MG63 (cell line): ENCODE measurements around the gene GTPBP3. TPM values are rescaled to one million over a fixed set of nuclear protein-coding genes. Genes with fewer than 3 reads are reported as not detected.
A peak's percentile ranks its signal among the peaks of the same experiment; 100 is the strongest.

Experiments used
- DNase-seq: peaks from one replicate; pipeline ENCODE4 v3.0.0-alpha.2; 2020
- H3K27me3 ChIP-seq: fragments of 250-450 bp; sonication (Bioruptor Pico); 2 replicates; pipeline ENCODE4 v1.5.1; 2020; ENCODE audit warnings: mild to moderate bottlenecking, moderate library complexity
- H3K36me3 ChIP-seq: fragments of 250-450 bp; sonication (Bioruptor Pico); 2 replicates; pipeline ENCODE4 v1.5.1; 2020; ENCODE audit warnings: mild to moderate bottlenecking, moderate library complexity
- H3K4me3 ChIP-seq: fragments of 250-450 bp; sonication (Bioruptor Pico); 2 replicates; pipeline ENCODE4 v1.5.1; 2020; ENCODE audit warnings: mild to moderate bottlenecking, moderate library complexity
- H3K9me3 ChIP-seq: fragments of 250-450 bp; sonication (Bioruptor Pico); 2 replicates; pipeline ENCODE4 v1.5.1; 2020; ENCODE audit warnings: mild to moderate bottlenecking, moderate library complexity
- total RNA-seq: library from RNA; depleted of rRNA; stranded (reverse); fragments of >200 nt; shearing (Covaris generic); gene quantifications from 2 replicates; pipeline ENCODE4 v1.2.3, GENCODE V29; 2014; ENCODE audit warnings: low replicate concordance

Gene GTPBP3
- total RNA-seq, 1 experiment from 2014 or later = 25.7 TPM

- DNase-seq = no peak
- peak overlapping the region; percentile 80 for H3K4me3 ChIP-seq
- H3K9me3 ChIP-seq = no peaks in the 10 kb centered on the region
- no peaks in the 10 kb centered on the region for H3K27me3 ChIP-seq
- no peaks in the 10 kb centered on the region; the same call in 1 of the 2 replicates for H3K36me3 ChIP-seq
These were observed 32.2 kb upstream of the GTPBP3 start for GRCh38 chr19:17305216-17305516.

GRCh38 chr19:17305517-17306284 is 31.7 kb upstream of the GTPBP3 start, which contains the start of gene MRPL34:
TSS of gene MRPL34 (plus strand) at chr19:17305872. CDS start at chr19:17305893, 21 bp downstream.
- Histone ChIP-seq H3K27me3 (no peaks in the 10 kb centered on the region), H3K36me3 (peaks cover 3% of the 10 kb centered on the region; the same call in 1 of the 2 replicates), H3K4me3 (peak within 1 kb of the TSS; percentile 80), H3K9me3 (no peaks in the 10 kb centered on the region)
- DNase-seq = peak; percentile 100

GRCh38 chr19:17306285-17306714 is 31.1 kb upstream of the GTPBP3 start:
- Histone ChIP-seq H3K36me3 (peaks cover 9% of the 10 kb centered on the region), H3K27me3 (no peaks in the 10 kb centered on the region), H3K4me3 (peak overlapping the region; percentile 80), H3K9me3 (no peaks in the 10 kb centered on the region)
- no peak for DNase-seq

- H3K36me3 ChIP-seq = peaks cover 18% of the 10 kb centered on the region
- no peak overlapping the region for H3K4me3 ChIP-seq
- no peaks in the 10 kb centered on the region for H3K9me3 ChIP-seq
- no peaks in the 10 kb centered on the region for H3K27me3 ChIP-seq
- DNase-seq = no peak
These were observed 29.4 kb upstream of the GTPBP3 start for GRCh38 chr19:17307876-17308377.

GRCh38 chr19:17309198-17309964 is 28.0 kb upstream of the GTPBP3 start, which contains the start of gene DDA1:
TSS of gene DDA1 (plus strand) at chr19:17309563. CDS start at chr19:17309655, 92 bp downstream.
- H3K4me3 ChIP-seq = peak within 1 kb of the TSS; percentile 77
- no peaks in the 10 kb centered on the region for H3K9me3 ChIP-seq
- no peaks in the 10 kb centered on the region for H3K27me3 ChIP-seq
- DNase-seq = peak; percentile 100
- H3K36me3 ChIP-seq = peaks cover 27% of the 10 kb centered on the region

- peak overlapping the region; percentile 77 for H3K4me3 ChIP-seq
- DNase-seq = no peak
- no peaks in the 10 kb centered on the region for H3K9me3 ChIP-seq
- H3K27me3 ChIP-seq = no peaks in the 10 kb centered on the region
- peaks cover 32% of the 10 kb centered on the region for H3K36me3 ChIP-seq
These were observed 27.3 kb upstream of the GTPBP3 start for GRCh38 chr19:17309965-17310461.

- H3K27me3 ChIP-seq = no peaks in the 10 kb centered on the region
- no peaks in the 10 kb centered on the region for H3K9me3 ChIP-seq
- no peak overlapping the region for H3K4me3 ChIP-seq
- peak; percentile 24 for DNase-seq
- H3K36me3 ChIP-seq = peaks cover 45% of the 10 kb centered on the region
These were observed 25.7 kb upstream of the GTPBP3 start for GRCh38 chr19:17311455-17312188.

- Histone ChIP-seq H3K4me3 (no peak overlapping the region), H3K9me3 (no peaks in the 10 kb centered on the region), H3K36me3 (peaks cover 51% of the 10 kb centered on the region), H3K27me3 (no peaks in the 10 kb centered on the region)
- DNase-seq = no peak
These were observed 24.9 kb upstream of the GTPBP3 start for GRCh38 chr19:17312189-17313113.

- H3K27me3 ChIP-seq = no peaks in the 10 kb centered on the region
- DNase-seq = no peak
These were observed 23.3 kb upstream of the GTPBP3 start for GRCh38 chr19:17314007-17314593.

GRCh38 chr19:17318966-17319365 is 18.4 kb upstream of the GTPBP3 start:
- Histone ChIP-seq H3K4me3 (no peak overlapping the region), H3K36me3 (peaks cover 54% of the 10 kb centered on the region), H3K27me3 (no peaks in the 10 kb centered on the region), H3K9me3 (no peaks in the 10 kb centered on the region)
- DNase-seq = no peak

More at GRCh38 chr19:17314007-17314593, 23.3 kb upstream of the GTPBP3 start:
- no peak overlapping the region for H3K4me3 ChIP-seq
- H3K36me3 ChIP-seq = peaks cover 60% of the 10 kb centered on the region
- H3K9me3 ChIP-seq = no peaks in the 10 kb centered on the region

GRCh38 chr19:17319473-17320238 is 17.7 kb upstream of the GTPBP3 start:
- DNase-seq = no peak
- H3K27me3 ChIP-seq = no peaks in the 10 kb centered on the region
- H3K9me3 ChIP-seq = no peaks in the 10 kb centered on the region
- H3K36me3 ChIP-seq = peaks cover 47% of the 10 kb centered on the region
- no peak overlapping the region for H3K4me3 ChIP-seq

GRCh38 chr19:17320435-17320834 is 16.9 kb upstream of the GTPBP3 start:
- no peak overlapping the region for H3K4me3 ChIP-seq
- H3K27me3 ChIP-seq = no peaks in the 10 kb centered on the region
- H3K36me3 ChIP-seq = peaks cover 44% of the 10 kb centered on the region
- no peaks in the 10 kb centered on the region for H3K9me3 ChIP-seq
- DNase-seq = no peak

- H3K4me3 ChIP-seq = no peak overlapping the region
- no peak for DNase-seq
- H3K27me3 ChIP-seq = no peaks in the 10 kb centered on the region
- no peaks in the 10 kb centered on the region for H3K9me3 ChIP-seq
- peaks cover 30% of the 10 kb centered on the region for H3K36me3 ChIP-seq
These were observed 15.5 kb upstream of the GTPBP3 start for GRCh38 chr19:17321655-17322489.

- Histone ChIP-seq H3K36me3 (peaks cover 23% of the 10 kb centered on the region), H3K9me3 (no peaks in the 10 kb centered on the region), H3K4me3 (no peak overlapping the region), H3K27me3 (no peaks in the 10 kb centered on the region)
- DNase-seq = no peak
These were observed 14.5 kb upstream of the GTPBP3 start for GRCh38 chr19:17322854-17323253.
